ENCODE results near the gene FRMD4A.

Gene FRMD4A

DNA sequence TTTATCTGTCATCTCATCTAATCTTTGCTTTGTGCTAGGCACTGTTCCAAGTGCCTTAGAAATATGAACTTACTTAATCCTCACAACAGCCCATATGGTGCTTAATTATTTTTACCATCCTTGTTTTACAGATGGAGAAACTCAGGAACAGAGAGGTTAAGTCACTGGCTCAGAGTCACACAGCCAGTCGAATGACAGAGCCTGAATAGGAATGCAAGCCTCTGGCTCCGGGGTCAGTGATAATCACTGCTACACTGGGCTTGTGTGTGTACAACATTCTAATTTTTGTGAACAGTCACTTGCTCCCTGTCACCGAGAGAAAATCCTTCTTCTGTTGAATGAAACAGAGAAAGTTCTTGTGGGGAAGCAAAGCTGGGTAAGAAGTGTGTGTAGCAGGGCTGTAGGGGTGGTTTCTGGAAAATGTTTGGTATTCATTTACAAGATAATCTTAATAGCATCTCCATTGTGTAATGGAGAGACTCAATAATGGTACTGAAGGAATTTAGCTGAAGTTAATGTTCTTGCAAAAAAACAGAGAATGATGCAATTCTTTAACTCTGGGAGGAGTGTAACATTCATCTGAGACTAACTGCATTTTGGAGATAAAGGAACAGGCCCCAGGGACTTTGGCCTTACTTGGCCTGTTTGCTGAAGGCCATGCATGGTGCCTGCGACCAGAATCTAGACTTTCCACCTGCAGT, 290.6 kb downstream of the FRMD4A start:
- no peak for DNase-seq

DNA sequence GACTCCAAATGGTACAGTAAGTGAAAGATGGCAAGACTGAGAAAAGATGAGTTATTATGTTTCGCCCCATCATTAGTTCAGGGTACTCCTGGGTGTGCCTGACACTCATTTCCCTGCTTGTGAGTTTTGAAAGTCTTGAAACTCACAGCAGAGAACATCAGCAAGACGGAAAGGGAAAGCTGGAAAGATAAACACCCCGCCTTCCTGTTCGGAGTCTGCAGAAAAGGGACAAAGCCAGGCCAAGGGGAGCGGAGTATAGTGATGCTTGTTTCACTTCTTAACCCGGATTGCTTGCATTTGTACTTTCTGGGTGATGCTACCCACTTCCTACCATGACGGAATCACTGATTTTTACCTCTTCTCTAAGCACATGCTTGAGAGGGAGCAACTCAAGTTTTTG, 294.5 kb downstream of the FRMD4A start:
- no peak for DNase-seq

DNA sequence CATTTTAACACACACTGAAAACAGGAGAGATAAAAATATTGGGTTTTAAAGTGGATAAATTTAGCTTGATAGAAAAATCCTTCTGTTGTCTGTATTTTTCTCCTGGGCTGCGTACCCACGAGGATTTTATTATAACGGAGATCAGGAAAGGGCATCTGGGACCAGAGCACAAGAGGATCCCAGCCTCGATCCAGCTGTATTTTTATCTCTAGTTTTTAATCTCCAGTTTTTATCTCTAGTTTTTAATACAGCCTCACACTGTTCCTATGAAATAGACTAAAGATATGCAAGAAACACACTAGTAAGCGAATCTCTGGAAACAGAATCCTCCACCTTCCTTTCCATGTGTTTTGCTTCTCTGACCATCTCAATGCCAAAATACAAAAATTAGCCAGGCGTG, 295.2 kb downstream of the FRMD4A start:
- DNase-seq: no peak

DNA sequence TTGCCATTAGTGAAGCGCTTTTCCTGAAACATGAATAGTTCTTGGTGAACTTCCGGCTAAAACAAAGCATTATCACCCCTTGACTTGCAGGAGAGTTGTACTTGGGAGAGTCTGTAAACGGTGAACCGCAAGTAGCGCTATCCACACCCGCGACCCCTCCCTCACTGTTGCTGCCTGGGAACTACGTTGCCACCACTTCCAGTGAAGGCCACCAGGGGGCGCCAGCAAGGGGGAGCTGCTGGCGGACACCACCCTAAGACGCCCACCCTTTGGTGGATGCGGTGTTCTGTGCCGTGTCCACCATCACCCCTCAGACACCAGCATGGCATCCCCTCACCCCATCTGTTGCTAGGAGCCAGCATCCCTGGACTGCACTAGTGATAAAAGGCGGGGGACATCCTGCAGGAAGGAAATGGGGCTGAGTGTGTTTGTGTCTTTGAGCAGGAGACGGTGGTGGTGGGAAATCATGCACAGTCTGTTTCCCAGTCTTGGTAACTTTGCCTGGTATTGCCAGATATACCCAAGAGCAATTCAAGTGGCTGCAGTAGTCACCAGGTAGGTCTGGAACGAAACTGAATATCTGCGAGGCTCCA, 298.2 kb downstream of the FRMD4A start:
- no peak for DNase-seq

DNA sequence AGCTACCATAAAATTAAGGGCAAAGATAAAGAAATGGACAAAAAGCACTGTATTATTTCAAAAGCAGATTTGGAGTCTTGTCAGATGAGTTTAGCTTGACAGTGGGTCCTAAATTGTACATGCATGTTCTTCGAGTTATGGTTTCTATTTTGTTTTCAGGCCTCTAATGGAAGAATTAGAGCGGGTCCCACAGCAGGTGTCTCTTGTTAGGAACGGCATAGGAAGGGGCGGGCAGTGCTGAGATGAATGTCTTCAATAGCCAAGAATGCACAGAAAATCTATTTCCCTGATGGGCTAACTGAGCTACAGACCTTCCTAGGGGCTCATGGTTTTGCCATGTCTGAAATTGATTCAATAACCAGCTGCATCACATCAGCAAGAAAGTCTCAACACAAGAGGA, 304.4 kb downstream of the FRMD4A start:
- no peak for DNase-seq

DNA sequence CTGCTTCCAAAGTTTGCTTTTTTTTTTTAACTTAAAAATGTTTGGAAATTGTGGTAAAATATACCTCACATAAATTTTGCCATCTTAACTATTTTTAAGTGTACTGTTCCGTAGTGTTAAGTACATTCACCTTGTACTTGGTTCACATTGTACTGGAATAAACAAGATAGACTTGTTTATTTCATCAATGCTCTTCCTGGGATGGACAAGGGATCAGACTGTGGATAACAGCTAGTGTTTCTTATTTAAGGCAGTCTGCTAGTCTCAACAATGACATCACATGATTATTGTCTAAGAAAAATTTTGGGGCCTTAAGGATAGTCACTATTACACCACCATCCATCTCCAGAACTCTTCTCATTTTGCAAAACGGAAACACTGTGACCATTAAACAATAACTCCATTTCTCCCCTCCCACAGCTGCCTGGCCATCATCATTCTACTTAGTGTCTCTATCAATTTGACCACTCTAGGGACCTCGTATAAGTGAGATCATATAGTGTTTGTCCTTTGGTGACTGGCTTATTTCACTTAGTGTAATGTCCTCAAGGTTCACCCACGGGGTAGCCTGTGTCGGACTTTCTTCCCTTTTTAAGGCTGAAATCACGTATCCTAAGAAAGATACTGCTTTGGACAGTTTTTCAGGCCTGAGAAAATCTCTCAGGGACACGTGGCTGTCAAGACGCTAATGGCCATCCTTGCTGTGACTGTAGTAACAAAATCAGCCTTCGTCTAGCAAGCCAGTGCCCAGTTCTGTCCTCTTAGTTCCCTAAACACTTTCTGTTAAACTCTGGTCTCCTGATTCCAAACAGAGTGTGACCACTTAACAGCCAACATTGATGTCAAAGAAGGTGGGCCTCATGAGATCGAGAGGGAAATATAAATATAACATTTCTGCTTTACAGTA, 305.2 kb downstream of the FRMD4A start:
- no peak for DNase-seq

DNA sequence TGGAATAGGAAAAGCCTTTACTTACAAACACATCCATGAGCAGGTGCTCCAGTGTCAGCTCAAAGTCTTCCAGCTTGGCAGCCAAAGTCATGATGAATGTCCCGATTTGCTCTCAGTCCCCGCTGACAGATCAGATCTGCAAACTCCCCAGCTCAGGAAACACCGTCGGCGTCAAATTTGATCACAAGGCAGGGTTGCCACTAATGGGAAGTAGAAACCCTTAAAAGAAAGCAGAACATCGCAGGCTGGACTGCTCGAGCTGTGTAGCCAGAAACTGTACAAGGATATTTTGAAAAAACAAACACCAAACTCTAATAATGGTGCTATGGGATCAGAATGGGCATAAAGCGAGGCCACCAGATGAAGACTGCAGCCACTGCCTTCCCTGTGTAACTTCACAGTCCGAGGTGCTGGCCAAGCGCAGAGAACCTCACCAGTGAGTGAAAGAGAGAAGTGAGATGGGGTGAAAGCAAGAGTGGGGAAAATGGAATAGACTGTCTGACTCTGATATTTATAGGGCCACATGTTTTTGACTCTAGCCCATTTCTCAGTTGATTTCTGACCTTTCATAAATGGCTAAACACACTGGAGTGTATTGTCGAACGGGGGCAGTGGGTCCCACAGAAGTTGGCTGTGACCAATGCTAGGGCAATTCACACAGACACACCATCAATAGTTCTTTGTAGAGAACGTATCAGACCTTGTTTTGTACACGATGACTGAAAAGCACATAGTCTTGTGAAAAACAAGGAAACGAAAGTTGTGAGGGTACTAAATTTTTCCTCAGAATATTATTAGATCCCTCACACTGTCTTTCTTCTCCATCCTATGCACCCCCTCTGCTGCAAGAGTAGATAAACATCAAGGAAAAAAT, 306.2 kb downstream of the FRMD4A start:
- DNase-seq: no peak

DNA sequence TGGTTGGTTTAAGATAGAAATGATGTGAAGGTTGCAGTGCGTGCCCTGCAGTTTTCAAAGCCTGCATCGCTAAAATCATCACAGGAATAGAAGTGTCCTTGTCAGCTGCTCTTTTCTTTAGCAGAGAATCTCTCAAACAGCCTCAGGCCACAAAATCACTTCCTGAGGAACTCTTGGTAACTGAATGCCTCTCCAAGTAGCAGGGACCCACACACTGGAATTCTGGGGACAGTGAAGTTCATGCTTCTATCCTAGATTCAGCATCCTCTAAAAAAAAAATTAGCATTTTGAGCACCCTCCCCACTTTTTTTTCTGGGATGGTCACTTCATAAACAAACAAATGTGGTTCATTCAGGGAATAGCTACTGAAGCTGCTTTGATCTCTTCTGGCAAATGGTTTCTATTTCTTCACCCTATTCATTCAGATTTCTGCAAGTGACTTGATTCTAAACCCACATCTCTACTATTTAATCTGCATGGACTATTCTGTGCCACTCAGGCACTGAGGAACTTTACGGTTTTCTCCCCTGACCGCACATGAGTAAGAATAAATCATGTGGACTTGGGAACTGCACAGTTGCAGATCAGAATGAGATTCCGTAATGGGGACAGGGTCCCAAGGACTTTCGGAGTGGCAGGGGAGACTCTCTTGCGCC, 306.9 kb downstream of the FRMD4A start:
- no peak for DNase-seq

DNA sequence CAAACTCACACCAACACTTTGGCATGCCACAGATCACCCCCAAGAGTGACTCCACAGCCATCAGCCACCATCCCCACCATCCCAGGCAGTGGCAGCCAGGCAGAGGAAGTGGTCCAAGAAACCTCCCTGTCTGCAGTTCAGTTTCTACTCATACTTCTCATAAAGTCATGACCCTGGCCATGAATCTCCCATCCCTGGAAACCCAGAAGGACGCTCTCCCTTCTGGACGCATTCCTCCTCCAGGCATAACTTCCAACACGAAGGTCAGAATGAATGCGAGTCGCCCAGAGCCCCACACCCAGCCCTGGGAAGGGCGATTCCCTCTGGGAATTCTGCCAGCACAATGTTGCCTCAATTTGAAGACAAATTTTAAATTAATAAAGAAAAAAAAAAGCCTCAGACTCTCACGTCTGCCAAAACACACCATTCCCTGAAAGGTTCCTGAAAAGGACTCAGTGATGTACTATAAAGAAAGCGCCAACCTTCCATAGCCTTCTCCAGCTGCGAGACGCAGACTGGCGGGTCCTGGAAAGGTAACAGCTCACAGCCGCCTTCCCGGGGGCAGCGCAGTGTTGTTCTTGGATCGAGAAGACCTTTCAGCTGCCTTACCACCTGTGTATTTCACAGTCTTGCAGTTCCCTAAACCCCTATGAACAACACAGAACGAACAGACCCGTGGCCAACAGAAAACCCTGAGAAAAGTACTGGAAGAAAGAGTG, 307.6 kb downstream of the FRMD4A start:
- DNase-seq: no peak

DNA sequence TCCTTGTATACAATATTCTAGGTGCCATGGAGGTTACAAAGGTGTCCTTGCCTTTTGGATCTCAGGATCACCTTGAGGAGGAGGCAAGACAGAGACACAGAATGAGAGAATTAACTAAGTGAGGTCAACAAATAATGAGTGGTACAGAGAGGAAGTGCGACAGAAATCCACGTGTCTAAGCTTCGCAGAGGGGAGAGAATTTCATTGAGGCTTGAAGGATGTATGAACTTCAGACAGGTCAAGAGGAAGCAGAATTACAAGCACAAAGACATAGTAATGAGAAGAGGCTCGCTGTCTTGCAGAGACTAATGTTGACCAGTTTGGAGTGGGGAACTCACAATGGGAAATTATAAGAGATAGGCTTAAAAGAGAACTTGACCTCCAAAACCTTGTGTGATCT, 308.7 kb downstream of the FRMD4A start:
- DNase-seq: no peak

DNA sequence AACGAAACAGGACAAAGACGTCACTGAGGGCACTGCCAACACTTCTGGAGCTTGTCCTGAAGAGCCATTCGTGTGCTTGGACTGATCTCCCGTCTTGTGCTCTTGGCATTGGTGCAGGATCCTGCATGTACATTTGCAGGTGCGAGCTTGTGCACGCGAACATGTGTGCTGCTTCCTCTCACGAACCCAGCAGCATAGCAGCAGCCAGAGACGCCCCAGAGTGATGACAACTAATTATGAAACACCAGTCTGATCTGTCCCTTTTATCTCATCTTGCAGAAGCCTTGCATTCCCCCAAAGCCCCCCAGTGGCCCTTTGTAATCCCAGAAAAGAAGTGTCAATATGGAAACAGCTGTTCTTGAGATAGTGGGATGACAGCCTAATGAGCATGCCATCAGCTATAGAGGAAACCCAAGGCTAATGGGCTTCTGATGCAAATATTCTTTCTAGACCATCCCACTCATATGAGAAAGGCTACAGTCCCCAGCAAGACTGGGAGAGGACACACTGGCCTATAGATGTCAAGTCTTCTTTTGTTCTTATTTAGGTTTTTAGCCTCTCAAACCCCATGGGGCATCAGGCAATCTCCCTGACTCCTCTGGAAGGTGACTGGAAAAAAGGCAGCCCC, 310.6 kb downstream of the FRMD4A start:
- no peak for DNase-seq

DNA sequence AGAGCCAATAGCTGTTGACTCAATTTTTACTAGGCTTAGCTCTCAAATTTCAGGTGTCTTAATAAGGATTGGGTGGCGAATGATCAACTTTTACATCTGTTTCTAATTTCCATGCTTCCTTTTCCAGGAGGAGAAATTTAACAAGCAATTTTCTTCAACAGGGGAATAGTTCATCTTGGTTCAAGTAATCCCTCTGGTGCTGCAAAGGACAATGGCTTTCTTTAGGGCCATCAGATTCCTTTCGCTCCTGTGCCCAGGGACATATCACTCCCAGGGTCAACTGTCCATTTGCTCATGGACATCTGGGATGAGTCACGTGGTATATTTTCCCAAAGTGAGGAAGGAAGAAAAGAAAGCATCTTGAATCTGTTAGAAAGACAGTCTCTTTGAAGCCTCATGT, 313.3 kb downstream of the FRMD4A start:
- DNase-seq: no peak

DNA sequence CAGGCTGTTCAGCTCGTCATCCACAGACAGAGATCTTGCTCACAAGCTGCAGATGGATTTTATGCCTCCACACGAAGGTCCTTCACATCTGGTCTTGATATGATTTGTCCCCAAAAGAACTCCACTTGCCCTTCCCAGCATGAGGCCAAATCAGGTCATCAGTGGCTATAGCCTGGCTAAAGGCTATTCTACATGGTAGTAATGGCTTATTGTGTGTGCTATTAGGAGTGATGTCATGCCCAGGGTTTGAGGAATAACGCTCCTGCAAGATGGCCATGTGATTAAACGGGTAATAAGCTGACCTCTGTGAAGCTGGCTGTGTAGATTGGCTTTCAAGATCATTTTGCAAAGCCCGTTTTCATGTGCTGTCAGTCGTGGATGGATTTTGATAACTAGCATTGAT, 313.8 kb downstream of the FRMD4A start:
- DNase-seq: no peak

DNA sequence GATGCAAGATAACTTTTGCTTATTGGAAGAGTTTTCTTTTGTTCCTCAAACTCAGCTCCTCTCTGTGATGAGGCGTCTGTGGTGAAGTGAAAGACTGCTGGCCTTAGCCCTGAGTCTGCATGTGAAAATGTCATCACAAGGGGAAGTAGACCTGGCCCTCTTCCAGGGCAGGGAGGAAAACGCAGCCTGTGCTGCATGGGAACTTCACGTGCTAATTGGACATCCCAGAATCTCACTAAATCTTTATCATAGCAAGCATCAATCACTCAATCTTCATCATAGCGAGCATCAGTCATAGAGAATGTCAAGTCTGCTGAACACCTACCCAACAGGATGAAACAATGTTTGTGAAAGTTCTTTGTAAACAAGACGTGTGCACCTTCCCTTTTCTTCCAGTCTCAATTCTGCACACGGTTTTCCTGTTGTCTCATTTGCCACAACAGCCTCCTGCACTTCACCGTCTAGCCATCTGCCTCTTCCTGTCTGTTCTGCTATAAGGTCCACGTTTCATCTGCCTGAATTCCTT, 314.6 kb downstream of the FRMD4A start:
- DNase-seq: no peak

DNA sequence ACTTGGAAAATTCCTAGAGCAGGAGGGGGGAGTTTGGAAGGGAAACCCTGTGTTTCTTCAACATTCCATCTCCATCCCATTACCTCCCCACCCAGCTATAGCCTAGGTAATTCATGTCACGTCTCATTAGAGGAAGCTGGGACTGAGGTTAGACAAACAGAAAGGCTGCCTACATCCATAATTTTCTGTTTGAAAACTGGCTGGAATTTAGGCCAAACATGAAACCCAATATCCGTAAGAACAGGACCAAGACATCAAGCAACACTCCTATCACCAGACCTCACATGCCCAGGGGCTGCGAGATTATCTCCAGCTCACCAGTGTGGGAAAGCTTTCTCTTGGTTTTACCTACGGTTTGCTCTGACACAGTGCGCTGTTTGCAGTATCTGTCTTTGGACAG, 316.3 kb downstream of the FRMD4A start:
- DNase-seq: no peak

DNA sequence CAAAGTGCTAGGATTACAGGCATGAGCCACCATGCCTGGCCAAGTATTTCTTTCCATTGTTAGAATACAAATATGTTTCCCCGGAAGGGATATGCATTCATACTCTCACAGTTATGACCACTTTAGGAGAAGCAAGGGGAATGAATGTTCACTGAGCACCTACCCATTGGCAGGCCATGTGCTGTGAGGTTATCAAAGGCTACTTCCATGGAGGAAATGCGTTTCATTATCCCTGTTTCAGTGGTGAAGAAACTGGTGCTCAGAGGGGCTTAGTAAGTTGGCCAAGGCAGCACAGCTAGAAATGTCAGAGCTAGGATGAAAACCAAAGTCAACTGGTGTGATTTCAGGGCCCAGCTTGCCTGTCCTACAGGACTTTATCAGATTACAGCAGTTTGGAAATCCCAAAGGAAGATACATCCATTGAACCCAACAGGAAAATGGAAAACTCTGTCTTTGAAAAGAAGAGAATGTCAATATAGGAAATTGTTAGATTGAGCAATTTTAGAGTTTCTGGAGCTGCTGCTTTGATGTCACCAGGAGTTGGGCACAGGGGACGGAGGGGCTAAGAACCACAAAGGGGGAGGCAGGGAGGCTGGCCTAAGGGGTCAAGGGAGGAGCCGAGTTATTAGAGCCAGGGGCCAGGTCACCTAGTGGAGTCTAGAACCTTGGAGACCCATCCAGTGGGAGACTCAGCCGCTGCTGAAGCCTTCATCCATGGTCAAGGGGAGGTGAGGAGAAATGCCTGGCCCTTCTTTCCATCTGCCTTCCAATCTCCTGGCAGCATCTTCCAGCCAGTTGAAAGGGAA, 319.8 kb downstream of the FRMD4A start:
- no peak for DNase-seq

DNA sequence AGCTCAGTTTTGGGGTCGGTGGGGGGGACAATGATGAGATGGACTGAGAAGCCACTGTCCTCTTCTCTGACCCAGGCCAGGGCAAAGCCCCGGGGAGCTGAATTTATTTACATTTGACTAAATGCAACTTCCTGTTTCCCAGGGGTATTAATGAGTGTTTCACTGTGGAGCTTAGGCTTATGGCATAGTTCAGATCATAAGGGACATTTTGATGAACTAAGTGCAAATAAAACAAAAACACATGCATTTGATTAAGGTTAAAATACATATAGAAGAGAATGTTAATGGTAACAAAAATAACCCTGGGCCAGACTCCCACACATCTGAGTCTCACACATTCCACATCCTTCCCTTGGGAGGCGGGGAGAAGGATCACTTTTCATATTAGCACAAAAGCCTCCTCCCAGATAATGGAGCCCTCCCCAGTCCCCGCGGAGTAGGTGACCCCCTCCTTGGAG, 320.6 kb downstream of the FRMD4A start:
- DNase-seq: no peak

DNA sequence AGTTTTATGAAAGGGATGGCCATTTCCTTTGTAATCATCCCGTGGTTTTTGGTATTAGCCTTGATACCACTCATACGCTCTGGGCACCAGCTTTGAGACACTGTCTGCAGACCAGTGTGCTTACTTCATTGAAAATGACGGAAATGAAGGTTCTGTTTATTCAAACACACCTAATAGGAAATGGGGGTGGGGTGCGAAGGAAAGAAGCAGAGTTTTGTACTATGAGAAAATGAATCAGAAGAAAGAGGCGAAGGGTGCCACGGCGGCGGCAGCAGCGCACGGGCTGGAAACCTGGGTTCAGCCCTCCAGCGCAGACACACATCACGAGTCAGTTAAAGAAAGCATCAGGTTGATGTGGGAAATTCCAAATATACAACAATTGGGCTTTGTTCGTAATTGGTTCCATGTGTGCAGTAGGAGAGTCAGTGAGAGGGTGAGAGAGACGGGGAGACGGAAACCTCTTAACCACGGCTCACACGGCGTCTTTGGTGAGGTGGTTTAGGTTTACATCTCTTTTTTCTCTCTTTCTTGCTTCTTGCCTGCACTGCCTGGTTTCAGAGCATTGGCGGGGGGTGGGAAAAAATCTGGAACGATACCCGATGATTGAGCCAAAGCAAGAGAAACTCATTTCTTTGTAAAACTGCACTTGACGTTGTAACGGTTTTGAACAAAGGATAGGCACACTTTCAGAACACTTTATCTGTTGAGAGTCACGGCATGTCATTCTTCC, 321.2 kb downstream of the FRMD4A start:
- no peak for DNase-seq

DNA sequence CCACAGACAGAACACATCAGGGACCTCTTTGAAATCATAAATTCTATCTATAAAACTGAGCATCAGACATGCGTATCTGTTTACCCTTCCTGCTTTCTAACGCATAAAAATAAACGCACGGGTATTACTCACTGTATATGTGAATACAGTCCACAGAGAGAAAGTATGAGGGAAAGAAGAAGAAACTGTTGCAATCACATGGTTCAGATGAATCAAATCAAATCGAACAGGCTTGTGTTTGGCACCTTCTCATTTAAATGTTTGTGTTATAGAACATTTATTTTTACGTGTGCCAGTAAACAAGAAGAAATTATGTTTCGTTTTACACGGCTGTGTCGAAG, 322.0 kb downstream of the FRMD4A start:
- no peak for DNase-seq

All from NCI-H1092 (cell line).